Fibroblast of pulmonary artery (primary cell): ENCODE results near the gene TDRD9.

Experiments used
- DNase-seq: peaks from one replicate; pipeline ENCODE4 v3.0.0-alpha.2; 2010; ENCODE audit warnings: low read depth
- H3K4me3 ChIP-seq: replicated peaks from 2 replicates; pipeline ENCODE4 v1.5.1; 2011; ENCODE audit warnings: low read depth, mild to moderate bottlenecking, control low read depth, low read length, moderate library complexity
- CTCF ChIP-seq: IDR thresholded peaks from 2 replicates; pipeline ENCODE4 v1.5.1; 2011; ENCODE audit warnings: mild to moderate bottlenecking, control low read depth, low read length, inconsistent platforms; ENCODE audit errors: missing control alignments

The TDRD9 gene

GRCh38 chr14:103930051-103930604 lies 1.9 kb downstream of the TDRD9 start:
- no peak for TF ChIP-seq CTCF
- no peak overlapping the region for H3K4me3 ChIP-seq
- DNase-seq, result no peak

GRCh38 chr14:103931422-103931821 lies 3.2 kb downstream of the TDRD9 start:
- DNase-seq, result no peak
- TF ChIP-seq CTCF, result no peak
- no peak overlapping the region for H3K4me3 ChIP-seq

GRCh38 chr14:103932791-103933490 lies 4.7 kb downstream of the TDRD9 start:
- TF ChIP-seq CTCF, result no peak
- DNase-seq, result no peak
- H3K4me3 ChIP-seq, result no peak overlapping the region

GRCh38 chr14:103935102-103935501 lies 6.8 kb downstream of the TDRD9 start:
- no peak for DNase-seq
- no peak overlapping the region for H3K4me3 ChIP-seq
- no peak for TF ChIP-seq CTCF

GRCh38 chr14:103941462-103941861 lies 13.2 kb downstream of the TDRD9 start:
- no peak for TF ChIP-seq CTCF
- DNase-seq, result no peak
- H3K4me3 ChIP-seq, result no peak overlapping the region

- no peak for TF ChIP-seq CTCF
- DNase-seq, result no peak
- H3K4me3 ChIP-seq, result no peak within 1 kb of the TSS
Observed at GRCh38 chr14:103941973-103942736, 13.9 kb downstream of the TDRD9 start, which contains the start of gene RD3L. Gene RD3L (minus strand): TSS chr14:103942529. CDS start chr14:103941695, 834 bp downstream.
